NCI-H1436 treated with DMSO at 0.1 percent for 48 hours (cell line): ENCODE results near the gene RNF145.
"Not testable (repeated sequence)": the region's sequence is repeated elsewhere in the genome, so short reads cannot be mapped to it uniquely, and the experiment has no call there.

ENCODE experiments used
- DNase-seq: peaks from one replicate; lab custom pipeline; 2025; lab: John Stamatoyannopoulos, UW

Gene RNF145

GRCh38 chr5:159209438-159210209 is at the start of gene RNF145:
Gene RNF145, minus strand, starts transcription at chr5:159209553. Its CDS starts 5,936 bp downstream, at chr5:159203617.
- DNase-seq = no peak

- DNase-seq = no peak
Observed at GRCh38 chr5:159258361-159258760, 49.0 kb upstream of the RNF145 start.

GRCh38 chr5:159257629-159258283 is 48.4 kb upstream of the RNF145 start:
- DNase-seq = no peak

- no peak for DNase-seq
Observed at GRCh38 chr5:159257007-159257406, 47.7 kb upstream of the RNF145 start.

- DNase-seq = no peak
Observed at GRCh38 chr5:159252195-159252594, 42.8 kb upstream of the RNF145 start.

- DNase-seq = no peak
Observed at GRCh38 chr5:159249158-159249557, 39.8 kb upstream of the RNF145 start.

GRCh38 chr5:159244890-159245289 is 35.5 kb upstream of the RNF145 start:
- no peak for DNase-seq

- no peak for DNase-seq
Observed at GRCh38 chr5:159244163-159244562, 34.8 kb upstream of the RNF145 start.

- DNase-seq = no peak
Observed at GRCh38 chr5:159243385-159243784, 34.0 kb upstream of the RNF145 start.

- no peak for DNase-seq
Observed at GRCh38 chr5:159242656-159243055, 33.3 kb upstream of the RNF145 start.

- no peak for DNase-seq
Observed at GRCh38 chr5:159241946-159242552, 32.7 kb upstream of the RNF145 start.

- no peak for DNase-seq
Observed at GRCh38 chr5:159240301-159240870, 31.0 kb upstream of the RNF145 start.

- DNase-seq = not testable (repeated sequence)
Observed at GRCh38 chr5:159235871-159236520, 26.6 kb upstream of the RNF145 start.

GRCh38 chr5:159231167-159231566 is 21.8 kb upstream of the RNF145 start:
- no peak for DNase-seq

GRCh38 chr5:159230657-159231056 is 21.3 kb upstream of the RNF145 start:
- DNase-seq = no peak

GRCh38 chr5:159228097-159228496 is 18.7 kb upstream of the RNF145 start:
- DNase-seq = peak; percentile 25

GRCh38 chr5:159227452-159227851 is 18.1 kb upstream of the RNF145 start:
- no peak for DNase-seq

GRCh38 chr5:159226451-159226850 is 17.1 kb upstream of the RNF145 start:
- no peak for DNase-seq

GRCh38 chr5:159224471-159224870 is 15.1 kb upstream of the RNF145 start:
- no peak for DNase-seq

GRCh38 chr5:159223469-159223868 is 14.1 kb upstream of the RNF145 start:
- DNase-seq = no peak

GRCh38 chr5:159220206-159220605 is 10.9 kb upstream of the RNF145 start:
- DNase-seq = no peak

GRCh38 chr5:159218595-159219023 is 9.3 kb upstream of the RNF145 start:
- DNase-seq = no peak
